ENCODE data around the gene KLHDC3. TPM values are rescaled to one million over a fixed set of nuclear protein-coding genes. Genes with fewer than 3 reads are reported as not detected.
A peak's percentile ranks its signal among the peaks of the same experiment; 100 is the strongest.

The KLHDC3 gene
- total and polyA plus RNA-seq, 2 of the 13 experiments (the other 11 are each of a cell fraction or from before 2014, with no cell fraction given), result 78.3 to 91.5 TPM

DNA sequence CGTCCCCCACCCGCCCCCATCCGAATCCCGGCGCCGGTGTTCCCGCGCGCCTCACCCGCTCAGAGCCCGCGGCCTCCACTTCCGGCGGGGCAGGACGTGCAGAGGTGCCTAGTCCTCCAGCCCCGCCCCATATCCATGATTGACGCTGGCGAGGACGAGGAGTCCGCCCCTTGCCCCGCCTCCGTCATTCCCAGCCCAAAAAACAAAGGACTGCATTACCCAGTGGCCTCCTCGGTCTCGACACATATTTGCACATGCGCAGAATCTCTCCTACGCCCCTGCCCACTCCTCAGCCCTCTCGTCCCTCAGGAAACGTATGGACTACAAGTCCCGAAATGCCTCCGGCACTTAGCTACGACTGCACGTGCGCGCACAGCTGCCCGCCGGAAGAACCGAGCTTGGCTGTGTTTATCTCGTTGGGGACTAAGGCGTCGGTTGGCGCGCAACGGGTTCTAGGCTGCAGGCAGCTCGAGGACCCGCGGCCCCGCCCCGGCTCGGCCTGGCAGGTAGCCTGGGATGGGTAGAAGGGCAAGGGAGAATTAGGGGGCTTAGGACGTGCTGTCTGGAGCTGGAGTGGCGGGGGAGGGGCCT is at the start of gene KLHDC3, which contains the start of gene MEA1 (continued):
- peak; percentile 88; the same call in 1 of the 2 replicates for TF ChIP-seq TARDBP (CRISPR knock-in tag; IDR thresholded peaks at IDR 0.05)
- TF ChIP-seq, protein P1, sequence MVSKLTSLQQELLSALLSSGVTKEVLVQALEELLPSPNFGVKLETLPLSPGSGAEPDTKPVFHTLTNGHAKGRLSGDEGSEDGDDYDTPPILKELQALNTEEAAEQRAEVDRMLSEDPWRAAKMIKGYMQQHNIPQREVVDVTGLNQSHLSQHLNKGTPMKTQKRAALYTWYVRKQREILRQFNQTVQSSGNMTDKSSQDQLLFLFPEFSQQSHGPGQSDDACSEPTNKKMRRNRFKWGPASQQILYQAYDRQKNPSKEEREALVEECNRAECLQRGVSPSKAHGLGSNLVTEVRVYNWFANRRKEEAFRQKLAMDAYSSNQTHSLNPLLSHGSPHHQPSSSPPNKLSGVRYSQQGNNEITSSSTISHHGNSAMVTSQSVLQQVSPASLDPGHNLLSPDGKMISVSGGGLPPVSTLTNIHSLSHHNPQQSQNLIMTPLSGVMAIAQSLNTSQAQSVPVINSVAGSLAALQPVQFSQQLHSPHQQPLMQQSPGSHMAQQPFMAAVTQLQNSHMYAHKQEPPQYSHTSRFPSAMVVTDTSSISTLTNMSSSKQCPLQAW (CRISPR knock-in tag; IDR thresholded peaks at IDR 0.05), result peak; percentile 96
- TF ChIP-seq, protein P2, sequence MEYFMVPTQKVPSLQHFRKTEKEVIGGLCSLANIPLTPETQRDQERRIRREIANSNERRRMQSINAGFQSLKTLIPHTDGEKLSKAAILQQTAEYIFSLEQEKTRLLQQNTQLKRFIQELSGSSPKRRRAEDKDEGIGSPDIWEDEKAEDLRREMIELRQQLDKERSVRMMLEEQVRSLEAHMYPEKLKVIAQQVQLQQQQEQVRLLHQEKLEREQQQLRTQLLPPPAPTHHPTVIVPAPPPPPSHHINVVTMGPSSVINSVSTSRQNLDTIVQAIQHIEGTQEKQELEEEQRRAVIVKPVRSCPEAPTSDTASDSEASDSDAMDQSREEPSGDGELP (IDR thresholded peaks at IDR 0.05; ENCODE audit: borderline replicate concordance, low read depth), result peak; percentile 91
- TF ChIP-seq ZNF772 (CRISPR knock-in tag; IDR thresholded peaks at IDR 0.05), result peak; percentile 36; the same call in 1 of the 2 replicates
- TF ChIP-seq, protein P3, sequence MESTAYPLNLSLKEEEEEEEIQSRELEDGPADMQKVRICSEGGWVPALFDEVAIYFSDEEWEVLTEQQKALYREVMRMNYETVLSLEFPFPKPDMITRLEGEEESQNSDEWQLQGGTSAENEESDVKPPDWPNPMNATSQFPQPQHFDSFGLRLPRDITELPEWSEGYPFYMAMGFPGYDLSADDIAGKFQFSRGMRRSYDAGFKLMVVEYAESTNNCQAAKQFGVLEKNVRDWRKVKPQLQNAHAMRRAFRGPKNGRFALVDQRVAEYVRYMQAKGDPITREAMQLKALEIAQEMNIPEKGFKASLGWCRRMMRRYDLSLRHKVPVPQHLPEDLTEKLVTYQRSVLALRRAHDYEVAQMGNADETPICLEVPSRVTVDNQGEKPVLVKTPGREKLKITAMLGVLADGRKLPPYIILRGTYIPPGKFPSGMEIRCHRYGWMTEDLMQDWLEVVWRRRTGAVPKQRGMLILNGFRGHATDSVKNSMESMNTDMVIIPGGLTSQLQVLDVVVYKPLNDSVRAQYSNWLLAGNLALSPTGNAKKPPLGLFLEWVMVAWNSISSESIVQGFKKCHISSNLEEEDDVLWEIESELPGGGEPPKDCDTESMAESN (CRISPR knock-in tag; conservative IDR thresholded peaks at IDR 0.05), result peak; percentile 65; the same call in 1 of the 2 replicates
- peak; percentile 79 for TF ChIP-seq DMAP1 (CRISPR knock-in tag; IDR thresholded peaks at IDR 0.05)
- TF ChIP-seq, protein P4, sequence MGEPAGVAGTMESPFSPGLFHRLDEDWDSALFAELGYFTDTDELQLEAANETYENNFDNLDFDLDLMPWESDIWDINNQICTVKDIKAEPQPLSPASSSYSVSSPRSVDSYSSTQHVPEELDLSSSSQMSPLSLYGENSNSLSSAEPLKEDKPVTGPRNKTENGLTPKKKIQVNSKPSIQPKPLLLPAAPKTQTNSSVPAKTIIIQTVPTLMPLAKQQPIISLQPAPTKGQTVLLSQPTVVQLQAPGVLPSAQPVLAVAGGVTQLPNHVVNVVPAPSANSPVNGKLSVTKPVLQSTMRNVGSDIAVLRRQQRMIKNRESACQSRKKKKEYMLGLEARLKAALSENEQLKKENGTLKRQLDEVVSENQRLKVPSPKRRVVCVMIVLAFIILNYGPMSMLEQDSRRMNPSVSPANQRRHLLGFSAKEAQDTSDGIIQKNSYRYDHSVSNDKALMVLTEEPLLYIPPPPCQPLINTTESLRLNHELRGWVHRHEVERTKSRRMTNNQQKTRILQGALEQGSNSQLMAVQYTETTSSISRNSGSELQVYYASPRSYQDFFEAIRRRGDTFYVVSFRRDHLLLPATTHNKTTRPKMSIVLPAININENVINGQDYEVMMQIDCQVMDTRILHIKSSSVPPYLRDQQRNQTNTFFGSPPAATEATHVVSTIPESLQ (CRISPR knock-in tag; conservative IDR thresholded peaks at IDR 0.05), result 0 out of 2 replicates have a peak, but pooled peaks have one; percentile 45
- TF ChIP-seq ZNF431 (CRISPR knock-in tag; IDR thresholded peaks at IDR 0.05; ENCODE audit: borderline replicate concordance, low read depth), result no peak
- no peak for TF ChIP-seq ZNF781 (CRISPR knock-in tag; IDR thresholded peaks at IDR 0.05; ENCODE audit: borderline replicate concordance, not compliant biosample characterization)
- TF ChIP-seq TEAD2 (CRISPR knock-in tag; IDR thresholded peaks at IDR 0.05), result no peak
- no peak for TF ChIP-seq NAIF1 (CRISPR knock-in tag; IDR thresholded peaks at IDR 0.05; ENCODE audit: borderline replicate concordance)
- no peak for TF ChIP-seq ZNF460 (CRISPR knock-in tag; IDR thresholded peaks at IDR 0.05; ENCODE audit: borderline replicate concordance)
- TF ChIP-seq, protein P5, sequence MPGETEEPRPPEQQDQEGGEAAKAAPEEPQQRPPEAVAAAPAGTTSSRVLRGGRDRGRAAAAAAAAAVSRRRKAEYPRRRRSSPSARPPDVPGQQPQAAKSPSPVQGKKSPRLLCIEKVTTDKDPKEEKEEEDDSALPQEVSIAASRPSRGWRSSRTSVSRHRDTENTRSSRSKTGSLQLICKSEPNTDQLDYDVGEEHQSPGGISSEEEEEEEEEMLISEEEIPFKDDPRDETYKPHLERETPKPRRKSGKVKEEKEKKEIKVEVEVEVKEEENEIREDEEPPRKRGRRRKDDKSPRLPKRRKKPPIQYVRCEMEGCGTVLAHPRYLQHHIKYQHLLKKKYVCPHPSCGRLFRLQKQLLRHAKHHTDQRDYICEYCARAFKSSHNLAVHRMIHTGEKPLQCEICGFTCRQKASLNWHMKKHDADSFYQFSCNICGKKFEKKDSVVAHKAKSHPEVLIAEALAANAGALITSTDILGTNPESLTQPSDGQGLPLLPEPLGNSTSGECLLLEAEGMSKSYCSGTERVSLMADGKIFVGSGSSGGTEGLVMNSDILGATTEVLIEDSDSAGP (CRISPR knock-in tag; IDR thresholded peaks at IDR 0.05; ENCODE audit: borderline replicate concordance), result no peak; the same call in none of the 2 replicates
- no peak for TF ChIP-seq ZNF678 (CRISPR knock-in tag; IDR thresholded peaks at IDR 0.05)
- TF ChIP-seq ZNF547 (CRISPR knock-in tag; IDR thresholded peaks at IDR 0.05), result 0 out of 2 replicates have a peak, but pooled peaks have one; percentile 15
- TF ChIP-seq ZNF891 (CRISPR knock-in tag; IDR thresholded peaks at IDR 0.05), result no peak; the same call in 1 of the 2 replicates
- no peak for TF ChIP-seq TP53 (CRISPR knock-in tag; conservative IDR thresholded peaks at IDR 0.05)
- no peak for TF ChIP-seq SOX13 (IDR thresholded peaks at IDR 0.05)
- peak in 1 of 2 experiments; percentile 33; a peak in 1 of 4 replicates for TF ChIP-seq SOX13 (CRISPR knock-in tag; conservative IDR thresholded peaks at IDR 0.05 in 1 of 2, IDR thresholded peaks at IDR 0.05 in 1 of 2)
- TF ChIP-seq, protein P6, sequence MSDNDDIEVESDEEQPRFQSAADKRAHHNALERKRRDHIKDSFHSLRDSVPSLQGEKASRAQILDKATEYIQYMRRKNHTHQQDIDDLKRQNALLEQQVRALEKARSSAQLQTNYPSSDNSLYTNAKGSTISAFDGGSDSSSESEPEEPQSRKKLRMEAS (IDR thresholded peaks at IDR 0.05), result peak; percentile 97
- no peak for TF ChIP-seq AKAP8 (CRISPR knock-in tag; IDR thresholded peaks at IDR 0.05)
